SU-DHL-6 (cell line): ENCODE data around the gene SLC8B1.

Source experiments
- H2AFZ ChIP-seq: fragments of 200-600 bp; sonication (generic); 2 replicates; pipeline ENCODE4 v1.6.1; 2014; ENCODE audit warnings: low read depth, mild to moderate bottlenecking, moderate library complexity, mixed read lengths, antibody characterized with exemption, low read length; ENCODE audit not compliant: severe bottlenecking
- H3F3A ChIP-seq: fragments of 200-600 bp; shearing (Covaris generic); 2 replicates; pipeline ENCODE4 v1.6.0; 2016; ENCODE audit warnings: antibody characterized with exemption, mild to moderate bottlenecking; ENCODE audit not compliant: insufficient read depth
- H3K27ac ChIP-seq: fragments of 200-600 bp; sonication (generic); 2 replicates; pipeline ENCODE4 v1.5.1; 2016; ENCODE audit warnings: low read depth, mild to moderate bottlenecking, low read length, moderate library complexity, mixed read lengths
- H3K27me3 ChIP-seq: fragments of 200-600 bp; sonication (generic), shearing (Covaris generic); 2 replicates; pipeline ENCODE4 v1.6.0; 2014; ENCODE audit warnings: mild to moderate bottlenecking, low read length
- H3K36me3 ChIP-seq: fragments of 200-600 bp; sonication (generic); 2 replicates; pipeline ENCODE4 v1.6.1; 2014; ENCODE audit warnings: mild to moderate bottlenecking, low read length, mixed read lengths
- H3K4me2 ChIP-seq: fragments of 300-600, 200-600 bp; shearing (Covaris generic), sonication (generic); 2 replicates; pipeline ENCODE4 v1.6.0; 2014; ENCODE audit warnings: low read length, low read depth, mild to moderate bottlenecking; ENCODE audit not compliant: poor library complexity, severe bottlenecking
- H3K4me3 ChIP-seq: fragments of 200-600 bp; sonication (generic); 2 replicates; pipeline ENCODE4 v1.5.1; 2014; ENCODE audit warnings: antibody characterized with exemption, low read length, mild to moderate bottlenecking, mixed read lengths; ENCODE audit not compliant: insufficient read depth, poor library complexity, severe bottlenecking
- H3K79me2 ChIP-seq: fragments of 200-600 bp; sonication (generic); 2 replicates; pipeline ENCODE4 v1.6.1; 2014; ENCODE audit warnings: mild to moderate bottlenecking, low read length, moderate library complexity; ENCODE audit not compliant: insufficient read depth
- H3K9ac ChIP-seq: fragments of 200-600 bp; sonication (generic); 2 replicates; pipeline ENCODE4 v1.7.0; 2014; ENCODE audit warnings: mild to moderate bottlenecking, low read length
- H3K9me2 ChIP-seq: fragments of 200-600 bp; sonication (generic); replicated peaks from 2 replicates; pipeline ENCODE4 v1.6.1; 2014; ENCODE audit warnings: low read length; ENCODE audit not compliant: insufficient read depth
- H3K9me3 ChIP-seq: fragments of 200-600 bp; sonication (generic); 2 replicates; pipeline ENCODE4 v1.6.1; 2014; ENCODE audit warnings: low read length, mixed read lengths; ENCODE audit not compliant: insufficient read depth
- H4K20me1 ChIP-seq: fragments of 200-600 bp; sonication (generic); 2 replicates; pipeline ENCODE4 v1.6.1; 2014; ENCODE audit warnings: low read depth, mild to moderate bottlenecking, antibody characterized with exemption, low read length, moderate library complexity, mixed read lengths
- CTCF ChIP-seq: fragments of 200-600 bp; sonication (generic); IDR thresholded peaks from one replicate; pipeline ENCODE4 v1.5.1; 2017; ENCODE audit warnings: antibody characterized with exemption, mild to moderate bottlenecking, low read length, moderate library complexity; ENCODE audit not compliant: insufficient read depth, poor library complexity, severe bottlenecking
- EZH2phosphoT487 ChIP-seq: fragments of 200-600 bp; sonication (generic), shearing (Covaris generic); conservative IDR thresholded peaks from 2 replicates; pipeline ENCODE4 v1.6.1; 2018; ENCODE audit warnings: mild to moderate bottlenecking, antibody characterized with exemption, low read length, moderate library complexity, mixed read lengths

The SLC8B1 gene

GRCh38 chr12:113333877-113334785 is 778 bp downstream of the SLC8B1 start:
- no peaks in the 10 kb centered on the region for H3K9me2 ChIP-seq
- no peaks in the 10 kb centered on the region for H3K9me3 ChIP-seq
- peak overlapping the region; percentile 6; the same call in 1 of the 2 replicates for H3K27ac ChIP-seq
- no peaks in the 10 kb centered on the region for H4K20me1 ChIP-seq
- no peaks in the 10 kb centered on the region for H3K79me2 ChIP-seq
- H3K9ac ChIP-seq, result peak overlapping the region; percentile 69
- peak overlapping the region; percentile 74 for H3K4me2 ChIP-seq
- H2AFZ ChIP-seq, result peak overlapping the region; percentile 71
- no peaks in the 10 kb centered on the region for H3K36me3 ChIP-seq
- TF ChIP-seq EZH2phosphoT487 (no peak), CTCF (no peak)
- peak overlapping the region; percentile 95 for H3K4me3 ChIP-seq
- H3K27me3 ChIP-seq, result no peaks in the 10 kb centered on the region
- no peaks in the 10 kb centered on the region for H3F3A ChIP-seq

- no peak overlapping the region for H3K4me3 ChIP-seq
- H3K9me2 ChIP-seq, result no peaks in the 10 kb centered on the region
- no peak overlapping the region for H2AFZ ChIP-seq
- no peaks in the 10 kb centered on the region for H3K79me2 ChIP-seq
- no peaks in the 10 kb centered on the region for H4K20me1 ChIP-seq
- H3K27ac ChIP-seq, result no peak overlapping the region
- no peaks in the 10 kb centered on the region for H3K27me3 ChIP-seq
- H3K4me2 ChIP-seq, result peak overlapping the region; percentile 74
- no peak overlapping the region for H3K9ac ChIP-seq
- TF ChIP-seq EZH2phosphoT487 (no peak), CTCF (no peak)
- H3K9me3 ChIP-seq, result no peaks in the 10 kb centered on the region
- no peaks in the 10 kb centered on the region for H3F3A ChIP-seq
- H3K36me3 ChIP-seq, result no peaks in the 10 kb centered on the region
These were observed 1.5 kb downstream of the SLC8B1 start for GRCh38 chr12:113333418-113333750.

- Histone ChIP-seq H3K9ac (no peak overlapping the region), H3K27me3 (no peaks in the 10 kb centered on the region), H3K9me2 (no peaks in the 10 kb centered on the region), H4K20me1 (no peaks in the 10 kb centered on the region), H3K4me3 (no peak overlapping the region), H3F3A (no peaks in the 10 kb centered on the region), H3K4me2 (no peak overlapping the region), H3K79me2 (no peaks in the 10 kb centered on the region), H3K27ac (no peak overlapping the region), H2AFZ (no peak overlapping the region), H3K9me3 (no peaks in the 10 kb centered on the region), H3K36me3 (no peaks in the 10 kb centered on the region)
- TF ChIP-seq EZH2phosphoT487, result no peak
- TF ChIP-seq CTCF, result no peak
These were observed 2.1 kb downstream of the SLC8B1 start for GRCh38 chr12:113332688-113333417.
